Liver (tissue), 9 donors: Measurements from ENCODE around the gene FER1L5. TPM values are rescaled to one million over a fixed set of nuclear protein-coding genes. Genes with fewer than 3 reads are reported as not detected.

Source experiments
- DNase-seq: peaks from one replicate; pipeline ENCODE4 v3.0.0-alpha.2; 2017; ENCODE audit warnings: low spot score
- H3K27ac ChIP-seq, 2 donors: one replicate each; pipeline ENCODE4 v1.7.0; 2013; ENCODE audit warnings: inconsistent platforms in 2 of 2, low read length in 2 of 2, control low read depth in 1 of 2, low read depth in 1 of 2, mild to moderate bottlenecking in 1 of 2
- H3K27me3 ChIP-seq, 4 donors: one replicate each; pipeline versions ENCODE4 v1.6.1 to v1.7.0; 2013; ENCODE audit warnings: low read length in 3 of 4, inconsistent platforms in 1 of 4, mild to moderate bottlenecking in 1 of 4, moderate library complexity in 1 of 4; ENCODE audit not compliant: control insufficient read depth in 4 of 4, insufficient read depth in 4 of 4
- H3K36me3 ChIP-seq, 4 donors: one replicate each; pipeline versions ENCODE4 v1.6.1 to v1.7.0; 2013; ENCODE audit warnings: low read length in 3 of 4, mild to moderate bottlenecking in 3 of 4, low read depth in 1 of 4, moderate library complexity in 1 of 4; ENCODE audit not compliant: control insufficient read depth in 4 of 4, insufficient read depth in 3 of 4
- H3K4me1 ChIP-seq, 4 donors: one replicate each; pipeline versions ENCODE4 v1.6.1 to v1.7.0; 2013; ENCODE audit warnings: low read length in 3 of 4, mild to moderate bottlenecking in 3 of 4, moderate library complexity in 1 of 4; ENCODE audit not compliant: control insufficient read depth in 4 of 4, insufficient read depth in 4 of 4
- H3K4me3 ChIP-seq, 3 donors: one replicate each; pipeline versions ENCODE4 v1.6.1 to v1.7.0; 2013; ENCODE audit warnings: low read length in 3 of 3, control low read depth in 1 of 3, low read depth in 1 of 3, mild to moderate bottlenecking in 1 of 3
- H3K9ac ChIP-seq, 2 donors: one replicate each; pipeline ENCODE4 v1.7.0; 2013; ENCODE audit warnings: low read length in 2 of 2, mild to moderate bottlenecking in 2 of 2, moderate library complexity in 2 of 2, control low read depth in 1 of 2, low read depth in 1 of 2
- H3K9me3 ChIP-seq, 4 donors: one replicate each; pipeline versions ENCODE4 v1.6.1 to v1.7.0; 2013; ENCODE audit warnings: low read length in 3 of 4; ENCODE audit not compliant: control insufficient read depth in 4 of 4
- ATF3 ChIP-seq: IDR thresholded peaks from 2 replicates; pipeline ENCODE4 v1.6.1; 2016; ENCODE audit warnings: antibody characterized with exemption
- CTCF ChIP-seq: fragments of 150-350 bp; IDR thresholded peaks from 2 replicates; pipeline ENCODE4 v1.5.1; 2017; ENCODE audit warnings: improper control_type of control experiment, low read depth, low read length; ENCODE audit not compliant: missing input control
- EGR1 ChIP-seq, 2 donors: IDR thresholded peaks; 2 replicates each; pipeline ENCODE4 v1.6.1; 2016 to 2018; ENCODE audit warnings: antibody characterized with exemption in 2 of 2, low read depth in 2 of 2
- FOXA1 ChIP-seq: IDR thresholded peaks from 2 replicates; pipeline ENCODE4 v1.6.1; 2016; ENCODE audit warnings: antibody characterized with exemption
- FOXA2 ChIP-seq: IDR thresholded peaks from 2 replicates; pipeline ENCODE4 v1.6.1; 2016; ENCODE audit warnings: antibody characterized with exemption
- GABPA ChIP-seq, 2 donors: IDR thresholded peaks in 1 of 2; conservative IDR thresholded peaks in 1 of 2; 2 replicates each; pipeline ENCODE4 v1.6.1; 2016; ENCODE audit warnings: antibody characterized with exemption in 2 of 2, mild to moderate bottlenecking in 1 of 2, moderate library complexity in 1 of 2
- HNF4A ChIP-seq, 2 donors: conservative IDR thresholded peaks; 2 replicates each; pipeline ENCODE4 v1.6.1; 2016; ENCODE audit warnings: antibody characterized with exemption in 2 of 2, mild to moderate bottlenecking in 2 of 2
- HNF4G ChIP-seq: IDR thresholded peaks from 2 replicates; pipeline ENCODE4 v1.6.1; 2016; ENCODE audit warnings: antibody characterized with exemption
- JUND ChIP-seq, 2 donors: IDR thresholded peaks; 2 replicates each; pipeline ENCODE4 v1.6.1; 2016; ENCODE audit warnings: antibody characterized with exemption in 2 of 2
- NR2F2 ChIP-seq: IDR thresholded peaks from 2 replicates; pipeline ENCODE4 v1.6.1; 2016; ENCODE audit warnings: antibody characterized with exemption
- RAD21 ChIP-seq, 2 donors: IDR thresholded peaks; 2 replicates each; pipeline ENCODE4 v1.6.1; 2016; ENCODE audit warnings: antibody characterized with exemption in 2 of 2, mild to moderate bottlenecking in 2 of 2
- REST ChIP-seq: IDR thresholded peaks from 2 replicates; pipeline ENCODE4 v1.6.1; 2016; ENCODE audit warnings: antibody characterized with exemption, mild to moderate bottlenecking
- RXRA ChIP-seq, 2 donors: IDR thresholded peaks; 2 replicates each; pipeline ENCODE4 v1.6.1; 2017 to 2018; ENCODE audit warnings: antibody characterized with exemption in 2 of 2, mild to moderate bottlenecking in 1 of 2
- SP1 ChIP-seq: IDR thresholded peaks from 2 replicates; pipeline ENCODE4 v1.6.1; 2018; ENCODE audit warnings: antibody characterized with exemption, mild to moderate bottlenecking
- TAF1 ChIP-seq: conservative IDR thresholded peaks from 2 replicates; pipeline ENCODE4 v1.6.1; 2016; ENCODE audit warnings: antibody characterized with exemption, mild to moderate bottlenecking
- YY1 ChIP-seq: IDR thresholded peaks from 2 replicates; pipeline ENCODE4 v1.6.1; 2016; ENCODE audit warnings: antibody characterized with exemption, mild to moderate bottlenecking
- ZBTB33 ChIP-seq: IDR thresholded peaks from 2 replicates; pipeline ENCODE4 v1.6.1; 2016; ENCODE audit warnings: antibody characterized with exemption
- WGBS: extraction: QIAGEN DNeasy Blood & Tissue Kit; methylation state at CpG from one replicate; pipeline ENCODE4 v1.1.7; 2013; 5-methylcytosine and 5-hydroxymethylcytosine counted together
- polyA plus RNA-seq, 2 donors: library from polyadenylated mRNA; stranded (reverse) in 1 of 2; unstranded in 1 of 2; fragments of 200-250 nt in 1 of 2; fragments of >200 nt in 1 of 2; fragmentation: Nextera tagmentation in 1 of 2; extraction: Ambion mirVana in 1 of 2; gene quantifications; one replicate each; pipeline versions ENCODE4 v1.2.1 to v1.2.3, GENCODE V29; 2013 to 2015
- total RNA-seq, 2 donors: library from RNA; depleted of rRNA; stranded (reverse); fragments of >200 nt; gene quantifications; one replicate each; pipeline ENCODE4 v1.2.3, GENCODE V29; 2014
- TF ChIP-seq, protein P1 (sequence below): IDR thresholded peaks from 2 replicates; pipeline ENCODE4 v1.6.1; 2016; ENCODE audit warnings: antibody characterized with exemption
- donor health status: healthy.
- donor health status: healthy.
- donor health status: healthy.
- donor health status: healthy.
- donor health status: healthy.

Gene FER1L5
- total and polyA plus RNA-seq, 4 donors = under 0.01 TPM; not detected in 3

DNA sequence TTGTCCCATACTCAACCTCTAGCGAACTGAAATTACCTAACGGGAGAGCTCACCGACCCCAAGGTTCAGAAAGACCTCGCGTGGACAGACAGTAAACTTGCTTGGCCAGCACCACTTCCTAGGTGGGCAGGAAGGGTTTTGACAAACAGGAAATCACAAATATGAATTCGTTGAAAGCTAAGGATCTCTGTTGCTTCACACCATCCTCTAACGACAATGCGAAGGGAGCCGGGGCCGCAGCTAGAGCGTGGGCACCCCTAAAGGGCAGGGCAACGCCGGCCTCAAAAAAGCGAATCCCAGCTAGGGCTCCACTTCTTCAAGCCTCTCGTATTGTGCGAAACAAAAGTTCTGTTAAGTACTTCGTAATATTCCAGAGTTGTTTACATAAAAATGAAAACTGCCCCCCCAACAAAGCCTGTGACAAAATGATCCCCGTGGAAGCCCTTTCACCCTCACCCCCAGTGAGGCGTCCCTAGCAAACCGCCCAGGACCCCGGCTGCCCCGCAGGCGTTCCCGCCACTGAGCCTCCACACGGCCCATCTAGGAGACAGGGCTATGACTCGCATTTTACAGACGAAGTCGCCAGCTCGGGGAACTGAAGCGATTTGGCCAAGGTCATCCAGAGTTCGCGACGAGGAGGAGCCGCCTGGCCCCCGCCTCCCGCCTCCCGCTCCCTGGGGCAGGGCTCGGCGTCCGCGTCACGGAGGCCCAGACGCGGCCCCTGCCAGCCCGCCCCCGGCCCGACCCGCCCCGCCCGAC, 5.0 kb upstream of the FER1L5 start:
- H3K4me1 ChIP-seq = peaks cover 5 to 19% (median 11%) of the 10 kb centered on the region in 4 donors
- H3K27ac ChIP-seq = peak overlapping the region; percentile 97 to 98
- WGBS = under 1% methylated on average over 50 of the region's 50 CpGs
- H3K4me3 ChIP-seq = peak overlapping the region; percentile 77 to 86 (median 80)
- peaks cover 0 to 5% (median 2%) of the 10 kb centered on the region in 4 donors for H3K36me3 ChIP-seq
- peak; percentile 80 for DNase-seq
- no peak for TF ChIP-seq CTCF
- TF ChIP-seq HNF4G = no peak
- TF ChIP-seq HNF4A (conservative IDR thresholded peaks at IDR 0.05) = peak; percentile 12 to 20
- TF ChIP-seq GABPA (IDR thresholded peaks at IDR 0.05 in 1 of 2, conservative IDR thresholded peaks at IDR 0.05 in 1 of 2) = no peak
- TF ChIP-seq RXRA (IDR thresholded peaks at IDR 0.05) = peak in 1 of 2 donors; percentile 48
- TF ChIP-seq YY1 = no peak
- TF ChIP-seq NR2F2 = no peak
- TF ChIP-seq REST = peak; percentile 13
- TF ChIP-seq SP1 = no peak
- TF ChIP-seq EGR1 (IDR thresholded peaks at IDR 0.05; ENCODE audit: low read depth in 2 of 2) = no peak
- TF ChIP-seq, protein P1, sequence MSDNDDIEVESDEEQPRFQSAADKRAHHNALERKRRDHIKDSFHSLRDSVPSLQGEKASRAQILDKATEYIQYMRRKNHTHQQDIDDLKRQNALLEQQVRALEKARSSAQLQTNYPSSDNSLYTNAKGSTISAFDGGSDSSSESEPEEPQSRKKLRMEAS = no peak
- TF ChIP-seq FOXA1 = no peak
- no peak for TF ChIP-seq JUND (IDR thresholded peaks at IDR 0.05)
- no peak for TF ChIP-seq ZBTB33
- no peak for TF ChIP-seq ATF3
- TF ChIP-seq FOXA2 = no peak
- TF ChIP-seq TAF1 = peak; percentile 32
- TF ChIP-seq RAD21 (IDR thresholded peaks at IDR 0.05) = no peak
- H3K9ac ChIP-seq = peak overlapping the region; percentile 85 to 94
- H3K27me3 ChIP-seq = no peaks in the 10 kb centered on the region
- no peaks in the 10 kb centered on the region for H3K9me3 ChIP-seq
